Uterus (tissue), 4 donors: ENCODE measurements around the gene BNC2. TPM values are rescaled to one million over a fixed set of nuclear protein-coding genes. Genes with fewer than 3 reads are reported as not detected.

Experiments used
- DNase-seq, 2 donors: peaks; one replicate each; pipeline ENCODE4 v3.0.0-alpha.2; 2019 to 2020
- H3K27ac ChIP-seq, 2 donors: fragments of 200-600 bp; sonication (generic); 1 replicate in 1 of 2; 2 replicates in 1 of 2; pipeline ENCODE4 v1.5.1; 2016 to 2018
- H3K27me3 ChIP-seq, 2 donors: fragments of 200-600 bp; sonication (generic); one replicate each; pipeline ENCODE4 v1.5.1; 2018 to 2019; ENCODE audit warnings: control low read depth in 1 of 2
- H3K36me3 ChIP-seq, 2 donors: fragments of 200-600 bp; sonication (generic); one replicate each; pipeline ENCODE4 v1.5.1; 2019; ENCODE audit warnings: control low read depth in 1 of 2
- H3K4me1 ChIP-seq, 2 donors: fragments of 200-600 bp; sonication (generic); one replicate each; pipeline ENCODE4 v1.5.1; 2018 to 2019; ENCODE audit warnings: control low read depth in 1 of 2
- H3K4me3 ChIP-seq, 2 donors: fragments of 200-600 bp; sonication (generic); 1 replicate in 1 of 2; 2 replicates in 1 of 2; pipeline ENCODE4 v1.5.1; 2018 to 2019; ENCODE audit warnings: mild to moderate bottlenecking in 1 of 2
- H3K9me3 ChIP-seq, 2 donors: fragments of 200-600 bp; sonication (generic); one replicate each; pipeline ENCODE4 v1.5.1; 2019; ENCODE audit warnings: control low read depth in 1 of 2
- POLR2A ChIP-seq, 2 donors: fragments of 450-650 bp; IDR thresholded peaks; one replicate each; pipeline ENCODE4 v1.6.1; 2016; ENCODE audit warnings: antibody characterized with exemption in 2 of 2, mild to moderate bottlenecking in 1 of 2, moderate library complexity in 1 of 2
- intact Hi-C: fragments of 100-400 bp; cut with DNase I; formaldehyde crosslinking; loops from one replicate; pipeline ENCODE4 v1.15.1; 2023; ENCODE audit warnings: low total_unique reads
- total RNA-seq, 4 donors: library from RNA; depleted of rRNA in 3 of 4; stranded (reverse); fragments of >200 nt in 3 of 4; gene quantifications; one replicate each; pipeline versions ENCODE4 v1.1.0 to v1.2.4, GENCODE V29; 2014 to 2023
- TF ChIP-seq, protein P1 (sequence below), 4 experiments: fragments of 200-600 bp in 2 of 4; fragments of 450-650 bp in 2 of 4; sonication (generic) in 2 of 4; IDR thresholded peaks; one replicate each; pipeline ENCODE4 v1.5.1; 2016 to 2019; ENCODE audit warnings: antibody characterized with exemption in 4 of 4, mild to moderate bottlenecking in 2 of 4, moderate library complexity in 1 of 4
- donor health status: DM: yes; HTN: yes; CAD: no.

The BNC2 gene
- total RNA-seq, 4 donors from 2014 or later, result 85.9 to 293 (median 93.4) TPM

DNA sequence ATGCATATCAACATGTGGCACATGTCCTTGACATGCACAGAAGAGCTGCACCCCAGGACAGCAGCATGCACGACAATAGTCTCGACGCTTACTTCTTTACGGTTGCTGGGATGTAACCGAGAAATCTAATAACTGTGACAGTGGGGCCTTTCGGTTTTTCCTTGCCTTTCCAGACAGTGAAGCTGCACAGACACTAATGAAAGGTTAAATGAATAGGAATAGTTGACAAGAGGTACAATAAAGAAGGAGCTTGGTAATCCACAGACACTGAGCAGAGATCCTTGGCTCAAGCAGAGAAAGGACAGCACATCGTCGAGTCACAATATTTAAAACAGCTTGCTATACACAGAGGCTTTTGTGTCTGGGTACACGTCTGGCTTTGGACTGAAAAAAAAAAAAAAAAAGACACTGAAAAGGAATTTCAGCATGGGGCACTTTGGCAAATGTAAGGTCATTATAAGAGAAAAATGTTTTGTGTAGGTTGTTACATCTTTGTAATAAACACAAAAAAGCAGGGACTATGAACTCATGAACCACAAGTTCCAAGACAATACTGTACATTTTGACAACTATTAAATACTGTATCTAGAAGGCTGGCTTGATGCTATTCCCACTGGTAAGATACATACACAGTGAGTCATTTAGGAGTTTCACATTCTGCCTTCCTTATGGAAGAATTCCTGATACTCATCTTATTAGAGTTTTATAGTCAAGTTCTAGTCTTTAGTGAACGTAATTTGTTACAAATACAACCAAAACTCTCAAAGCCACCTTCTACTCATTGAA lies 5.6 kb downstream of the BNC2 start:
- H3K4me1 ChIP-seq, result peaks cover 0 to 4% of the 10 kb centered on the region in 2 donors
- no peak for DNase-seq
- TF ChIP-seq, protein P1, sequence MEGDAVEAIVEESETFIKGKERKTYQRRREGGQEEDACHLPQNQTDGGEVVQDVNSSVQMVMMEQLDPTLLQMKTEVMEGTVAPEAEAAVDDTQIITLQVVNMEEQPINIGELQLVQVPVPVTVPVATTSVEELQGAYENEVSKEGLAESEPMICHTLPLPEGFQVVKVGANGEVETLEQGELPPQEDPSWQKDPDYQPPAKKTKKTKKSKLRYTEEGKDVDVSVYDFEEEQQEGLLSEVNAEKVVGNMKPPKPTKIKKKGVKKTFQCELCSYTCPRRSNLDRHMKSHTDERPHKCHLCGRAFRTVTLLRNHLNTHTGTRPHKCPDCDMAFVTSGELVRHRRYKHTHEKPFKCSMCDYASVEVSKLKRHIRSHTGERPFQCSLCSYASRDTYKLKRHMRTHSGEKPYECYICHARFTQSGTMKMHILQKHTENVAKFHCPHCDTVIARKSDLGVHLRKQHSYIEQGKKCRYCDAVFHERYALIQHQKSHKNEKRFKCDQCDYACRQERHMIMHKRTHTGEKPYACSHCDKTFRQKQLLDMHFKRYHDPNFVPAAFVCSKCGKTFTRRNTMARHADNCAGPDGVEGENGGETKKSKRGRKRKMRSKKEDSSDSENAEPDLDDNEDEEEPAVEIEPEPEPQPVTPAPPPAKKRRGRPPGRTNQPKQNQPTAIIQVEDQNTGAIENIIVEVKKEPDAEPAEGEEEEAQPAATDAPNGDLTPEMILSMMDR (IDR thresholded peaks at IDR 0.05), result no peak
- no peak for TF ChIP-seq POLR2A (IDR thresholded peaks at IDR 0.05)
- peak overlapping the region in 1 of 2 donors; percentile 10 for H3K4me3 ChIP-seq
- intact Hi-C loops, result no loop called here
- H3K27ac ChIP-seq, result peak overlapping the region; percentile 96 to 99
- H3K9me3 ChIP-seq, result no peaks in the 10 kb centered on the region
- no peaks in the 10 kb centered on the region for H3K36me3 ChIP-seq
- no peaks in the 10 kb centered on the region for H3K27me3 ChIP-seq

GRCh38 chr9:16848179-16848578 lies 22.3 kb downstream of the BNC2 start:
- H3K4me3 ChIP-seq, result no peak overlapping the region
- no peak for TF ChIP-seq POLR2A (IDR thresholded peaks at IDR 0.05)
- TF ChIP-seq, protein P1 (IDR thresholded peaks at IDR 0.05), result no peak
- H3K27me3 ChIP-seq, result no peaks in the 10 kb centered on the region
- H3K4me1 ChIP-seq, result peaks cover 0 to 2% of the 10 kb centered on the region in 2 donors
- H3K9me3 ChIP-seq, result no peaks in the 10 kb centered on the region
- H3K36me3 ChIP-seq, result no peaks in the 10 kb centered on the region
- H3K27ac ChIP-seq, result no peak overlapping the region
- intact Hi-C loops, result no loop called here
- DNase-seq, result no peak

- no peak for DNase-seq
- intact Hi-C loops, result no loop called here
- Histone ChIP-seq H3K36me3 (no peaks in the 10 kb centered on the region), H3K27me3 (no peaks in the 10 kb centered on the region), H3K27ac (no peak overlapping the region), H3K9me3 (no peaks in the 10 kb centered on the region), H3K4me1 (peaks cover 0 to 2% of the 10 kb centered on the region in 2 donors), H3K4me3 (no peak overlapping the region)
- no peak for TF ChIP-seq POLR2A (IDR thresholded peaks at IDR 0.05)
- TF ChIP-seq, protein P1 (IDR thresholded peaks at IDR 0.05), result no peak
These were observed 23.5 kb downstream of the BNC2 start for GRCh38 chr9:16846986-16847385.

GRCh38 chr9:16846367-16846766 lies 24.1 kb downstream of the BNC2 start:
- intact Hi-C loops, result no loop called here
- H3K27ac ChIP-seq, result no peak overlapping the region

GRCh38 chr9:16834817-16835216 lies 35.7 kb downstream of the BNC2 start:
- no peak for DNase-seq
- TF ChIP-seq, protein P1 (IDR thresholded peaks at IDR 0.05), result no peak
- TF ChIP-seq POLR2A (IDR thresholded peaks at IDR 0.05), result no peak
- intact Hi-C loops, result no loop called here
- Histone ChIP-seq H3K27me3 (no peaks in the 10 kb centered on the region), H3K36me3 (no peaks in the 10 kb centered on the region), H3K27ac (no peak overlapping the region), H3K4me1 (no peaks in the 10 kb centered on the region), H3K4me3 (no peak overlapping the region), H3K9me3 (no peaks in the 10 kb centered on the region)

More at GRCh38 chr9:16846367-16846766, 24.1 kb downstream of the BNC2 start:
- no peaks in the 10 kb centered on the region for H3K36me3 ChIP-seq
- H3K9me3 ChIP-seq, result no peaks in the 10 kb centered on the region
- H3K4me3 ChIP-seq, result no peak overlapping the region
- no peak for TF ChIP-seq POLR2A (IDR thresholded peaks at IDR 0.05)
- TF ChIP-seq, protein P1 (IDR thresholded peaks at IDR 0.05), result no peak
- DNase-seq, result no peak
- H3K27me3 ChIP-seq, result no peaks in the 10 kb centered on the region
- H3K4me1 ChIP-seq, result peaks cover 0 to 2% of the 10 kb centered on the region in 2 donors
